GM19193 (cell line): Measurements from ENCODE around the gene TRPV5.

Experiments used
- POLR2A ChIP-seq: IDR thresholded peaks from 4 replicates; pipeline ENCODE4 v1.6.1; 2011; ENCODE audit not compliant: insufficient read depth, insufficient read length; ENCODE audit errors: extremely low read depth

TRPV5 gene

GRCh38 chr7:142933624-142934023, at the start of gene TRPV5:
Gene TRPV5 (minus strand): TSS chr7:142933746. CDS start chr7:142933459, 287 bp downstream.
- no peak for TF ChIP-seq POLR2A

- no peak for TF ChIP-seq POLR2A
These were observed 41.1 kb upstream of the TRPV5 start for GRCh38 chr7:142974626-142975025.

GRCh38 chr7:142969183-142969582, 35.6 kb upstream of the TRPV5 start:
- no peak for TF ChIP-seq POLR2A

- no peak for TF ChIP-seq POLR2A
These were observed 34.7 kb upstream of the TRPV5 start for GRCh38 chr7:142968229-142968628.

- TF ChIP-seq POLR2A: no peak
These were observed 31.1 kb upstream of the TRPV5 start for GRCh38 chr7:142964502-142965246.

- no peak for TF ChIP-seq POLR2A
These were observed 30.4 kb upstream of the TRPV5 start for GRCh38 chr7:142963993-142964392.

- TF ChIP-seq POLR2A: no peak
These were observed 29.4 kb upstream of the TRPV5 start for GRCh38 chr7:142962991-142963390.

- TF ChIP-seq POLR2A: no peak
These were observed 28.7 kb upstream of the TRPV5 start, which contains the start of gene KEL for GRCh38 chr7:142961973-142962926. Gene KEL (minus strand): TSS chr7:142962363. CDS start chr7:142962206, 157 bp downstream.

- no peak for TF ChIP-seq POLR2A
These were observed 28.0 kb upstream of the TRPV5 start for GRCh38 chr7:142961595-142961972.

- TF ChIP-seq POLR2A: no peak
These were observed 27.5 kb upstream of the TRPV5 start for GRCh38 chr7:142960955-142961512.

GRCh38 chr7:142959202-142959601, 25.7 kb upstream of the TRPV5 start:
- TF ChIP-seq POLR2A: no peak

GRCh38 chr7:142957723-142958122, 24.2 kb upstream of the TRPV5 start:
- no peak for TF ChIP-seq POLR2A

GRCh38 chr7:142956951-142957623, 23.5 kb upstream of the TRPV5 start:
- no peak for TF ChIP-seq POLR2A

GRCh38 chr7:142954680-142955268, 21.2 kb upstream of the TRPV5 start:
- TF ChIP-seq POLR2A: no peak

GRCh38 chr7:142950235-142950634, 16.7 kb upstream of the TRPV5 start:
- no peak for TF ChIP-seq POLR2A

GRCh38 chr7:142948603-142949002, 15.1 kb upstream of the TRPV5 start:
- no peak for TF ChIP-seq POLR2A
